Measurements from ENCODE around the gene SMOC2.

Gene SMOC2

GRCh38 chr6:168440520-168441433, at the start of gene SMOC2:
SMOC2 (plus strand) TSS chr6:168441184; CDS start chr6:168441371, 187 bp downstream.
- Histone ChIP-seq H3K4me3 (ENCODE audit: low read depth in 1 of 5, low read length in 5 of 5) (peak within 1 kb of the TSS in 4 of 5 donors; percentile 49 to 60 (median 56)), H3K9ac (ENCODE audit: low read length in 5 of 5) (peak within 1 kb of the TSS in 1 of 5 donors; percentile 52), H3K4me1 (ENCODE audit: control insufficient read depth in 5 of 5, insufficient read depth in 5 of 5, low read length in 5 of 5) (peaks cover 0 to 19% (median 19%) of the 10 kb centered on the region in 5 donors), H3K36me3 (ENCODE audit: control insufficient read depth in 5 of 5, insufficient read depth in 5 of 5, low read length in 5 of 5) (no peaks in the 10 kb centered on the region), H3K9me3 (ENCODE audit: control insufficient read depth in 5 of 5, low read length in 5 of 5) (no peaks in the 10 kb centered on the region), H3K27ac (ENCODE audit: low read depth, low read length) (no peak within 1 kb of the TSS), H3K27me3 (ENCODE audit: control insufficient read depth in 5 of 5, insufficient read depth in 4 of 5, low read length in 5 of 5) (peaks cover 0 to 38% (median 21%) of the 10 kb centered on the region in 5 donors)

GRCh38 chr6:168393126-168393870, 47.7 kb upstream of the SMOC2 start:
- Histone ChIP-seq H3K4me3 (ENCODE audit: low read depth in 1 of 5, low read length in 5 of 5) (no peak overlapping the region), H3K27ac (ENCODE audit: low read depth, low read length) (no peak overlapping the region), H3K9ac (ENCODE audit: low read length in 5 of 5) (no peak overlapping the region), H3K9me3 (ENCODE audit: control insufficient read depth in 5 of 5, low read length in 5 of 5) (no peaks in the 10 kb centered on the region), H3K4me1 (ENCODE audit: control insufficient read depth in 5 of 5, insufficient read depth in 5 of 5, low read length in 5 of 5) (peaks cover 0 to 4% (median 0%) of the 10 kb centered on the region in 5 donors), H3K27me3 (ENCODE audit: control insufficient read depth in 5 of 5, insufficient read depth in 4 of 5, low read length in 5 of 5) (peaks cover 0 to 11% (median 5%) of the 10 kb centered on the region in 5 donors), H3K36me3 (ENCODE audit: control insufficient read depth in 5 of 5, insufficient read depth in 5 of 5, low read length in 5 of 5) (no peaks in the 10 kb centered on the region)

- no peak overlapping the region for H3K27ac ChIP-seq (ENCODE audit: low read depth, low read length)
- H3K4me1 ChIP-seq (ENCODE audit: control insufficient read depth in 5 of 5, insufficient read depth in 5 of 5, low read length in 5 of 5), result peaks cover 0 to 4% (median 0%) of the 10 kb centered on the region in 5 donors
- no peaks in the 10 kb centered on the region for H3K9me3 ChIP-seq (ENCODE audit: control insufficient read depth in 5 of 5, low read length in 5 of 5)
- peaks cover 0 to 11% (median 5%) of the 10 kb centered on the region in 5 donors for H3K27me3 ChIP-seq (ENCODE audit: control insufficient read depth in 5 of 5, insufficient read depth in 4 of 5, low read length in 5 of 5)
- no peak overlapping the region for H3K9ac ChIP-seq (ENCODE audit: low read length in 5 of 5)
- H3K36me3 ChIP-seq (ENCODE audit: control insufficient read depth in 5 of 5, insufficient read depth in 5 of 5, low read length in 5 of 5), result no peaks in the 10 kb centered on the region
- H3K4me3 ChIP-seq (ENCODE audit: low read depth in 1 of 5, low read length in 5 of 5), result no peak overlapping the region
Observed at GRCh38 chr6:168394606-168395005, 46.4 kb upstream of the SMOC2 start.

GRCh38 chr6:168395983-168396382, 45.0 kb upstream of the SMOC2 start:
- no peak overlapping the region for H3K27ac ChIP-seq (ENCODE audit: low read depth, low read length)
- peaks cover 0 to 11% (median 0%) of the 10 kb centered on the region in 5 donors for H3K4me1 ChIP-seq (ENCODE audit: control insufficient read depth in 5 of 5, insufficient read depth in 5 of 5, low read length in 5 of 5)
- H3K9ac ChIP-seq (ENCODE audit: low read length in 5 of 5), result no peak overlapping the region
- H3K27me3 ChIP-seq (ENCODE audit: control insufficient read depth in 5 of 5, insufficient read depth in 4 of 5, low read length in 5 of 5), result peaks cover 0 to 7% (median 3%) of the 10 kb centered on the region in 5 donors
- no peaks in the 10 kb centered on the region for H3K36me3 ChIP-seq (ENCODE audit: control insufficient read depth in 5 of 5, insufficient read depth in 5 of 5, low read length in 5 of 5)
- H3K9me3 ChIP-seq (ENCODE audit: control insufficient read depth in 5 of 5, low read length in 5 of 5), result peaks cover 0 to 1% (median 0%) of the 10 kb centered on the region in 5 donors
- no peak overlapping the region for H3K4me3 ChIP-seq (ENCODE audit: low read depth in 1 of 5, low read length in 5 of 5)

- Histone ChIP-seq H3K36me3 (ENCODE audit: control insufficient read depth in 5 of 5, insufficient read depth in 5 of 5, low read length in 5 of 5) (no peaks in the 10 kb centered on the region), H3K4me3 (ENCODE audit: low read depth in 1 of 5, low read length in 5 of 5) (no peak overlapping the region), H3K27me3 (ENCODE audit: control insufficient read depth in 5 of 5, insufficient read depth in 4 of 5, low read length in 5 of 5) (peaks cover 0 to 3% (median 0%) of the 10 kb centered on the region in 5 donors), H3K27ac (ENCODE audit: low read depth, low read length) (no peak overlapping the region), H3K9ac (ENCODE audit: low read length in 5 of 5) (no peak overlapping the region), H3K9me3 (ENCODE audit: control insufficient read depth in 5 of 5, low read length in 5 of 5) (peaks cover 0 to 5% (median 0%) of the 10 kb centered on the region in 5 donors), H3K4me1 (ENCODE audit: control insufficient read depth in 5 of 5, insufficient read depth in 5 of 5, low read length in 5 of 5) (peaks cover 0 to 11% (median 0%) of the 10 kb centered on the region in 5 donors)
Observed at GRCh38 chr6:168396561-168396960, 44.4 kb upstream of the SMOC2 start.

- H3K4me3 ChIP-seq (ENCODE audit: low read depth in 1 of 5, low read length in 5 of 5), result no peak overlapping the region
- H3K36me3 ChIP-seq (ENCODE audit: control insufficient read depth in 5 of 5, insufficient read depth in 5 of 5, low read length in 5 of 5), result no peaks in the 10 kb centered on the region
- H3K9me3 ChIP-seq (ENCODE audit: control insufficient read depth in 5 of 5, low read length in 5 of 5), result peaks cover 0 to 5% (median 0%) of the 10 kb centered on the region in 5 donors
- no peak overlapping the region for H3K27ac ChIP-seq (ENCODE audit: low read depth, low read length)
- peaks cover 0 to 3% (median 0%) of the 10 kb centered on the region in 5 donors for H3K27me3 ChIP-seq (ENCODE audit: control insufficient read depth in 5 of 5, insufficient read depth in 4 of 5, low read length in 5 of 5)
- peaks cover 0 to 11% (median 0%) of the 10 kb centered on the region in 5 donors for H3K4me1 ChIP-seq (ENCODE audit: control insufficient read depth in 5 of 5, insufficient read depth in 5 of 5, low read length in 5 of 5)
- no peak overlapping the region for H3K9ac ChIP-seq (ENCODE audit: low read length in 5 of 5)
Observed at GRCh38 chr6:168397012-168397411, 44.0 kb upstream of the SMOC2 start.

GRCh38 chr6:168400037-168400436, 40.9 kb upstream of the SMOC2 start:
- peaks cover 0 to 5% (median 0%) of the 10 kb centered on the region in 5 donors for H3K9me3 ChIP-seq (ENCODE audit: control insufficient read depth in 5 of 5, low read length in 5 of 5)
- no peak overlapping the region for H3K9ac ChIP-seq (ENCODE audit: low read length in 5 of 5)
- no peak overlapping the region for H3K4me3 ChIP-seq (ENCODE audit: low read depth in 1 of 5, low read length in 5 of 5)
- no peaks in the 10 kb centered on the region for H3K36me3 ChIP-seq (ENCODE audit: control insufficient read depth in 5 of 5, insufficient read depth in 5 of 5, low read length in 5 of 5)
- H3K4me1 ChIP-seq (ENCODE audit: control insufficient read depth in 5 of 5, insufficient read depth in 5 of 5, low read length in 5 of 5), result peaks cover 0 to 7% (median 0%) of the 10 kb centered on the region in 5 donors
- H3K27me3 ChIP-seq (ENCODE audit: control insufficient read depth in 5 of 5, insufficient read depth in 4 of 5, low read length in 5 of 5), result peaks cover 0 to 3% (median 0%) of the 10 kb centered on the region in 5 donors
- H3K27ac ChIP-seq (ENCODE audit: low read depth, low read length), result no peak overlapping the region

- peaks cover 0 to 3% (median 0%) of the 10 kb centered on the region in 5 donors for H3K27me3 ChIP-seq (ENCODE audit: control insufficient read depth in 5 of 5, insufficient read depth in 4 of 5, low read length in 5 of 5)
Observed at GRCh38 chr6:168403370-168404005, 37.5 kb upstream of the SMOC2 start.

GRCh38 chr6:168404560-168404959, 36.4 kb upstream of the SMOC2 start:
- Histone ChIP-seq H3K4me1 (ENCODE audit: control insufficient read depth in 5 of 5, insufficient read depth in 5 of 5, low read length in 5 of 5) (peaks cover 0 to 7% (median 0%) of the 10 kb centered on the region in 5 donors), H3K9me3 (ENCODE audit: control insufficient read depth in 5 of 5, low read length in 5 of 5) (peaks cover 0 to 5% (median 0%) of the 10 kb centered on the region in 5 donors), H3K9ac (ENCODE audit: low read length in 5 of 5) (no peak overlapping the region), H3K27ac (ENCODE audit: low read depth, low read length) (no peak overlapping the region), H3K27me3 (ENCODE audit: control insufficient read depth in 5 of 5, insufficient read depth in 4 of 5, low read length in 5 of 5) (peaks cover 0 to 3% (median 0%) of the 10 kb centered on the region in 5 donors), H3K4me3 (ENCODE audit: low read depth in 1 of 5, low read length in 5 of 5) (no peak overlapping the region), H3K36me3 (ENCODE audit: control insufficient read depth in 5 of 5, insufficient read depth in 5 of 5, low read length in 5 of 5) (no peaks in the 10 kb centered on the region)

More at GRCh38 chr6:168403370-168404005, 37.5 kb upstream of the SMOC2 start:
- Histone ChIP-seq H3K36me3 (ENCODE audit: control insufficient read depth in 5 of 5, insufficient read depth in 5 of 5, low read length in 5 of 5) (no peaks in the 10 kb centered on the region), H3K27ac (ENCODE audit: low read depth, low read length) (no peak overlapping the region), H3K4me3 (ENCODE audit: low read depth in 1 of 5, low read length in 5 of 5) (no peak overlapping the region), H3K9ac (ENCODE audit: low read length in 5 of 5) (no peak overlapping the region), H3K9me3 (ENCODE audit: control insufficient read depth in 5 of 5, low read length in 5 of 5) (peaks cover 0 to 5% (median 0%) of the 10 kb centered on the region in 5 donors), H3K4me1 (ENCODE audit: control insufficient read depth in 5 of 5, insufficient read depth in 5 of 5, low read length in 5 of 5) (peaks cover 0 to 7% (median 0%) of the 10 kb centered on the region in 5 donors)
